AG04450 (cell line): Measurements from ENCODE around the gene BCKDHB. TPM values are rescaled to one million over a fixed set of nuclear protein-coding genes. Genes with fewer than 3 reads are reported as not detected.

Experiments used
- CTCF ChIA-PET: fragments of 300-600, 350-600 bp; formaldehyde crosslinking; extraction: SDS; loops from one replicate; lab custom pipeline; 2022; ENCODE audit warnings: antibody characterized with exemption, inconsistent platforms; lab: Charles Lee
- POLR2A ChIA-PET: fragments of 350-600 bp; formaldehyde crosslinking; extraction: SDS; loops from one replicate; lab custom pipeline; 2021; ENCODE audit warnings: antibody characterized with exemption, inconsistent platforms; lab: Yijun Ruan, JAX
- DNase-seq: peaks from one replicate; pipeline ENCODE4 v3.0.0-alpha.2; 2011; ENCODE audit warnings: low read depth, low spot score
- H3K27ac ChIP-seq: one replicate; pipeline ENCODE4 v1.5.1; 2012; ENCODE audit warnings: low read depth, low read length, control low read depth
- H3K27me3 ChIP-seq: one replicate; pipeline ENCODE4 v1.6.0; 2012; ENCODE audit warnings: low read length; ENCODE audit not compliant: control insufficient read depth, insufficient read depth
- H3K4me3 ChIP-seq: 2 replicates; pipeline ENCODE4 v1.5.1; 2011; ENCODE audit warnings: mild to moderate bottlenecking, low read depth, low read length, control low read depth
- H3K9me3 ChIP-seq: 2 replicates; pipeline ENCODE4 v1.5.1; 2012; ENCODE audit warnings: low read length; ENCODE audit not compliant: control insufficient read depth, insufficient read depth
- polyA plus RNA-seq: library from polyadenylated mRNA; depleted of rRNA; stranded (reverse); fragments of >200 nt; gene quantifications from 2 replicates; pipeline ENCODE4 v1.2.3, GENCODE V29; 2011
- TF ChIP-seq, protein P1 (sequence below): IDR thresholded peaks from 2 replicates; pipeline ENCODE4 v1.5.1; 2011; ENCODE audit warnings: low read depth, low read length, control low read depth, inconsistent platforms

The BCKDHB gene
- polyA plus RNA-seq, 1 experiment, result 21.3 TPM

DNA sequence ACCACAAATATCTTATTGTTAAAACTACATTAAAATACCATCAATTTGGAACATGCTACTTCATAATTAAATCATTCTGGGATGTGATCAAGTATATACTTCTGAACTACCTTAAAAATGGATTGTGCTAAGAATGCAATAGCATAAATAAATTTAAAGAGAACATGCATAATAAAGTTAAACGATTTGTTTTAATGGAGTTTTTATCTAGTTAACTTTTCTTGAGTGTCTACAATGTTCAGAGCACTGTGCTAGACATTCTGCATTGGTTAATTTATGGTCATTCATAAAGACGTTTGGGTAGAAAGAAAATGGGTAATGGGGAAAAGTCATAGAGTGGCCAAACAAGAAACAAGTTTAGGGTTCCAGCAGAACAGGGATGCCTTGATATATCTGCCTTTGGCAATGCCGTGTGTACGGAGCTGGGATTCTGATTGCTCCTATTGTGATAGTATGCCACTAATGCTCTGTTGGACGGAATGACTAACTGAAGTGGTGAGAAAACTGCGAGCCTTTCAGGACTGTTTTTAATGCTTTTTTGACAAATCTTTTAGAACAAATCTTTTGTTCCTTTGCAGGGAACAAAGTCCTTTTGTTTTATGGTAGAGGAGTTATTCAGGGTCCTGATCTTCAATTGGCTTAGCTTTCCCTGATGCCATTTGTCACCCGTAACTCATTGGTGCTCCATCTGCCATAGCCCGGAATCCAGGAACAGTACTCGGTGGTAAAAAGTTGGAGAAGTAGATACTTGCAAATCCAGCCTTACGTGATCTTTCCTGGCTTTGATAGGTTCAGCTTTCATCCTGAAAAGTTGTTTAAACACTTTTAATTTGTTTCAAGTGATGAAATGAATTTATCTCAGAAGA lies 162.6 kb downstream of the BCKDHB start:
- no peak for DNase-seq
- Histone ChIP-seq H3K9me3 (no peaks in the 10 kb centered on the region), H3K4me3 (no peak overlapping the region), H3K27me3 (no peaks in the 10 kb centered on the region), H3K27ac (no peak overlapping the region)
- TF ChIP-seq, protein P1, sequence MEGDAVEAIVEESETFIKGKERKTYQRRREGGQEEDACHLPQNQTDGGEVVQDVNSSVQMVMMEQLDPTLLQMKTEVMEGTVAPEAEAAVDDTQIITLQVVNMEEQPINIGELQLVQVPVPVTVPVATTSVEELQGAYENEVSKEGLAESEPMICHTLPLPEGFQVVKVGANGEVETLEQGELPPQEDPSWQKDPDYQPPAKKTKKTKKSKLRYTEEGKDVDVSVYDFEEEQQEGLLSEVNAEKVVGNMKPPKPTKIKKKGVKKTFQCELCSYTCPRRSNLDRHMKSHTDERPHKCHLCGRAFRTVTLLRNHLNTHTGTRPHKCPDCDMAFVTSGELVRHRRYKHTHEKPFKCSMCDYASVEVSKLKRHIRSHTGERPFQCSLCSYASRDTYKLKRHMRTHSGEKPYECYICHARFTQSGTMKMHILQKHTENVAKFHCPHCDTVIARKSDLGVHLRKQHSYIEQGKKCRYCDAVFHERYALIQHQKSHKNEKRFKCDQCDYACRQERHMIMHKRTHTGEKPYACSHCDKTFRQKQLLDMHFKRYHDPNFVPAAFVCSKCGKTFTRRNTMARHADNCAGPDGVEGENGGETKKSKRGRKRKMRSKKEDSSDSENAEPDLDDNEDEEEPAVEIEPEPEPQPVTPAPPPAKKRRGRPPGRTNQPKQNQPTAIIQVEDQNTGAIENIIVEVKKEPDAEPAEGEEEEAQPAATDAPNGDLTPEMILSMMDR, result no peak
- ChIA-PET POLR2A (no interaction called here), CTCF (no interaction called here)

DNA sequence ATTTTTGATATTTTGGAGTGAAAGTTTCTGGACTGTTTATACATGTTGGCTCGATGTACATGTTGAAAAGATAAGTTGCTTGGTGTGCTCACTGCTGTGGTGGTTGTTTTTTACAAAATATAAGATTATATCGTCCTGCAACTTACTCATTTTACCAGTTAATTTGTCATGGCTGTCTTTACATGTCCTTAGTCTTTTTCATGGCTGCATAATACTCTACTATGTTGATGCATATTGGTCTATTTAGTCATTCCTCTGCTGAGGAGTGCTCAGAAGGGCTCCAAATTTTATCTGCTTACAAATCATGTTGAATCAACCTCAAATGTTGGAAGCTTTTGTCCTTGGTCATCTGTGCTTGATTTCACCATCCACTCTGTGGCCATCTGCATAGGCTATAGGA lies 164.6 kb downstream of the BCKDHB start:
- no peaks in the 10 kb centered on the region for H3K9me3 ChIP-seq
- H3K27ac ChIP-seq, result no peak overlapping the region
- no peak for DNase-seq
- CTCF ChIA-PET, result interaction anchor here (1.1 kb wide), 1 partner anchor 31 kb away, joined by 3 read pairs; no protein-coding TSS in a partner anchor
- no peaks in the 10 kb centered on the region for H3K27me3 ChIP-seq
- TF ChIP-seq, protein P1, result no peak
- POLR2A ChIA-PET, result no interaction called here
- H3K4me3 ChIP-seq, result no peak overlapping the region

DNA sequence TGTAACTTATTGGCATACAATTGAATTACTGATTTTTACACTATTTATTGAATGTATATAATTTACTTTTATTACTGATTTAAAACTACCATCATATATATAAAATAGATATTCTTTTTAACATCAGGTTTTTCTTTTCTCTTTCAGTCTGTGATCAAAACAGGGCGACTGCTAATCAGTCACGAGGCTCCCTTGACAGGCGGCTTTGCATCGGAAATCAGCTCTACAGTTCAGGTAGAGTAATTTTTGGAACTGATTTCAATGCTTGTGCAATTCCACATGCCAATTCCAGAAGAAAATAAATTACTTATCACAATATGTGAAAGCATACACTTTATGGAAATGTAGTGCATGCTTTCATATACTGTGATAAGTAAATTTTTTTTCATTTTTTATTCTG lies 166.5 kb downstream of the BCKDHB start:
- DNase-seq, result no peak
- Histone ChIP-seq H3K9me3 (no peaks in the 10 kb centered on the region), H3K4me3 (no peak overlapping the region), H3K27ac (no peak overlapping the region), H3K27me3 (no peaks in the 10 kb centered on the region)
- CTCF ChIA-PET, result no interaction called here
- POLR2A ChIA-PET, result no interaction called here
- TF ChIP-seq, protein P1, result no peak

DNA sequence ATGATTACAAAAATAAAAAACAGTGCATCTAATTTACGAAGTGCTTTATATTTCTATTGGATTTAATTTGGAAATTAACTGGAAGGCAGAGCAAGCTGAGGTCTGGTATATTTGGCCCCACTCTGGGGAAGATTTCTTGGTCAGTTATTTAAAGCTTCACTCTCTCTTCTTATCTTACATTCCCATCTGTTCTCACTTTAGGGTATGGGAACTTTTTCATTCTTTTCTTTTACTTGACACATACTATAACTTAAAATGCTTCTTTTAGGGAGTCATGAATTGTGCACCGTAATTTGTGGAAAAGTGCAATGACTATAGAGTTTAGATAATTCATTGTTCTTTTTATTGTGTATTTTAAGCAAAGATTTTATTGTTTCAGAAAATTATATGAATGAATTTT lies 170.4 kb downstream of the BCKDHB start:
- POLR2A ChIA-PET, result no interaction called here
- no peak overlapping the region for H3K27ac ChIP-seq
- no peak for DNase-seq
- H3K27me3 ChIP-seq, result no peaks in the 10 kb centered on the region
- H3K9me3 ChIP-seq, result no peaks in the 10 kb centered on the region
- CTCF ChIA-PET, result no interaction called here
- no peak overlapping the region for H3K4me3 ChIP-seq
- TF ChIP-seq, protein P1, result no peak

DNA sequence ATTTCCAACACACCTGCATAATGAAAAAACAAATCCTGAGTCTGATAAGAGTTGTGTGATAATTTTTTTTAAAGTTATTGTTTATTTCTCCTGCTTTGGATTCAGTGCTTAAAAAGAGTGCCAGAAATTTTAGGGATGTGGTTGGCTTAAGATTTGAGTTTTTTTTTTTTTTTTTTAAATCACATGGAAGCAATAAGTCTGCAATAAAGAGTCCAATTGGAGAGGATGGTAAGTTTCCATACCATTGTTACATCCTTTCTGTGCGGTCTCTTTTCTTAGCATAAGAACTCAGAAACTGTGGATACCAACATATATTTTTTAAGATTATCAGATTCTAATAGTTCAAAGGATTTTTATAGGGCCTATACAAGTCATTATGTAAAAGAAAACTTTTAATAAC lies 171.0 kb downstream of the BCKDHB start:
- POLR2A ChIA-PET, result no interaction called here
- TF ChIP-seq, protein P1, result no peak
- no peaks in the 10 kb centered on the region for H3K27me3 ChIP-seq
- H3K27ac ChIP-seq, result no peak overlapping the region
- DNase-seq, result no peak
- CTCF ChIA-PET, result no interaction called here
- H3K4me3 ChIP-seq, result no peak overlapping the region
- no peaks in the 10 kb centered on the region for H3K9me3 ChIP-seq
